Activated CD4-positive, alpha-beta T cell treated with anti-CD3 and anti-CD28 coated beads, Interleukin-2, Interleukin-6, amounts not matched to agents 100 ng/mL and 50 ng/mL, durations not matched to agents 16 hours and 8 hours (primary cell): ENCODE measurements around the gene CCDC83.
"Not testable (repeated sequence)": the region's sequence is repeated elsewhere in the genome, so short reads cannot be mapped to it uniquely, and the experiment has no call there.

Experiments
- DNase-seq: peaks from one replicate; pipeline ENCODE4 v3.0.0-alpha.2; 2020

The CCDC83 gene

GRCh38 chr11:85889676-85890579, 34.7 kb downstream of the CCDC83 start:
- DNase-seq, result no peak

- no peak for DNase-seq
Measured at GRCh38 chr11:85893395-85893794, 38.2 kb downstream of the CCDC83 start.

- DNase-seq, result no peak
Measured at GRCh38 chr11:85896876-85897275, 41.7 kb downstream of the CCDC83 start.

- DNase-seq, result no peak
Measured at GRCh38 chr11:85898456-85898855, 43.3 kb downstream of the CCDC83 start.

- no peak for DNase-seq
Measured at GRCh38 chr11:85902353-85902752, 47.2 kb downstream of the CCDC83 start.

GRCh38 chr11:85903406-85903805, 48.2 kb downstream of the CCDC83 start:
- no peak for DNase-seq

GRCh38 chr11:85903811-85904210, 48.6 kb downstream of the CCDC83 start:
- no peak for DNase-seq

- DNase-seq, result no peak
Measured at GRCh38 chr11:85912414-85912813, 57.2 kb downstream of the CCDC83 start.

GRCh38 chr11:85913513-85913912, 58.3 kb downstream of the CCDC83 start:
- DNase-seq, result no peak

GRCh38 chr11:85914425-85914824, 59.2 kb downstream of the CCDC83 start:
- no peak for DNase-seq

- DNase-seq, result no peak
Measured at GRCh38 chr11:85918910-85919794, 64.0 kb downstream of the CCDC83 start.

GRCh38 chr11:85922367-85922766, 67.2 kb downstream of the CCDC83 start:
- DNase-seq, result peak; percentile 57

GRCh38 chr11:85923455-85923854, 68.3 kb downstream of the CCDC83 start:
- DNase-seq, result no peak

GRCh38 chr11:85926653-85927214, 71.6 kb downstream of the CCDC83 start:
- not testable (repeated sequence) for DNase-seq

- DNase-seq, result no peak
Measured at GRCh38 chr11:85930879-85931366, 75.7 kb downstream of the CCDC83 start.

- no peak for DNase-seq
Measured at GRCh38 chr11:85934596-85935169, 79.5 kb downstream of the CCDC83 start.

GRCh38 chr11:85935751-85936150, 80.6 kb downstream of the CCDC83 start:
- no peak for DNase-seq

GRCh38 chr11:85937835-85938234, 82.7 kb downstream of the CCDC83 start:
- no peak for DNase-seq

- DNase-seq, result peak; percentile 79
Measured at GRCh38 chr11:85939099-85940015, 84.2 kb downstream of the CCDC83 start.

GRCh38 chr11:85941380-85941973, 86.3 kb downstream of the CCDC83 start:
- peak; percentile 65 for DNase-seq

- no peak for DNase-seq
Measured at GRCh38 chr11:85945296-85945695, 90.1 kb downstream of the CCDC83 start.
